A673 (cell line): ENCODE results near the gene FAIM.

Source experiments
- EZH2 ChIP-seq: fragments of 200-600 bp; sonication (generic); IDR thresholded peaks from 2 replicates; pipeline ENCODE4 v1.6.1; 2017; ENCODE audit warnings: borderline replicate concordance, low read depth, mild to moderate bottlenecking, mixed read lengths, antibody characterized with exemption, low read length; ENCODE audit not compliant: poor library complexity, severe bottlenecking
- TF ChIP-seq, protein P1 (sequence below): fragments of 300-800, 200-600 bp; sonication (generic); conservative IDR thresholded peaks from 2 replicates; pipeline ENCODE4 v1.5.1; 2017; ENCODE audit warnings: low read depth, mild to moderate bottlenecking, antibody characterized with exemption, low read length, moderate library complexity, mixed read lengths

DNA sequence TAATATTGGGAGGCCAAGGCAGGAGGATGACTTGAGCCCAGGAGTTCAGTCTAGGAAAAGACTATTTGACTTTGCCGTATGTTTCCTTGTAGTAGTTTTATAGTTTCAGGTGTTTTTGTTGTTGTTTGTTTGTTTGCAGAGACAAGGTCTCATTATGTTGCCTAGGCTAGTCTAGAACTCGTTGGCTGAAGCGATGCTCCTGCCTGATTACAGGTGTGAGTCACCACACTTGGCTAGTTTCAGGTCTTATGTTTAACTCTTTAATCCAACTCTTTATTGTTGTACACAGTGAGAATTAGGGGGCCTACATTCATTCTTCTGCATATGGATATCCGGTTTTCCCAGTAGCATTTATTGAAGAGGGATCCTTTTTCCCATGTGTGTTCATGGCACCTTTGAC, 32.0 kb downstream of the FAIM start:
- TF ChIP-seq, protein P1, sequence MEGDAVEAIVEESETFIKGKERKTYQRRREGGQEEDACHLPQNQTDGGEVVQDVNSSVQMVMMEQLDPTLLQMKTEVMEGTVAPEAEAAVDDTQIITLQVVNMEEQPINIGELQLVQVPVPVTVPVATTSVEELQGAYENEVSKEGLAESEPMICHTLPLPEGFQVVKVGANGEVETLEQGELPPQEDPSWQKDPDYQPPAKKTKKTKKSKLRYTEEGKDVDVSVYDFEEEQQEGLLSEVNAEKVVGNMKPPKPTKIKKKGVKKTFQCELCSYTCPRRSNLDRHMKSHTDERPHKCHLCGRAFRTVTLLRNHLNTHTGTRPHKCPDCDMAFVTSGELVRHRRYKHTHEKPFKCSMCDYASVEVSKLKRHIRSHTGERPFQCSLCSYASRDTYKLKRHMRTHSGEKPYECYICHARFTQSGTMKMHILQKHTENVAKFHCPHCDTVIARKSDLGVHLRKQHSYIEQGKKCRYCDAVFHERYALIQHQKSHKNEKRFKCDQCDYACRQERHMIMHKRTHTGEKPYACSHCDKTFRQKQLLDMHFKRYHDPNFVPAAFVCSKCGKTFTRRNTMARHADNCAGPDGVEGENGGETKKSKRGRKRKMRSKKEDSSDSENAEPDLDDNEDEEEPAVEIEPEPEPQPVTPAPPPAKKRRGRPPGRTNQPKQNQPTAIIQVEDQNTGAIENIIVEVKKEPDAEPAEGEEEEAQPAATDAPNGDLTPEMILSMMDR, result no peak
- TF ChIP-seq EZH2, result no peak
